ENCODE measurements around the gene C20orf144. TPM values are rescaled to one million over a fixed set of nuclear protein-coding genes. Genes with fewer than 3 reads are reported as not detected.
A peak's percentile ranks its signal among the peaks of the same experiment; 100 is the strongest.

Gene C20orf144
- total and polyA plus RNA-seq, 8 donors: 0.19 to 0.31 TPM; not detected in 6

- WGBS, 5 donors: 7 to 23% (median 11%) methylated on average over 18 to 29 of the region's 29 CpGs
- no peaks in the 10 kb centered on the region for H3K9me3 ChIP-seq
- peaks cover 0 to 28% (median 21%) of the 10 kb centered on the region in 4 donors for H3K36me3 ChIP-seq
- no peak for DNase-seq
- peak overlapping the region; percentile 88 to 94 (median 90) for H3K27ac ChIP-seq
- TF ChIP-seq POLR2AphosphoS5 (IDR thresholded peaks at IDR 0.05) (no peak), CTCF (IDR thresholded peaks at IDR 0.05) (no peak), POLR2A (IDR thresholded peaks at IDR 0.05) (no peak), EP300 (IDR thresholded peaks at IDR 0.05) (no peak)
- H3K27me3 ChIP-seq: no peaks in the 10 kb centered on the region
- H3K4me3 ChIP-seq: peak overlapping the region; percentile 68 to 78 (median 78)
- peaks cover 44 to 80% (median 71%) of the 10 kb centered on the region in 4 donors for H3K4me1 ChIP-seq
- intact Hi-C loops (cut with DNase I; ENCODE audit: low total_unique reads): no loop called here
These were observed 11.5 kb downstream of the C20orf144 start for GRCh38 chr20:33673410-33674293.

GRCh38 chr20:33674294-33675135 lies 12.4 kb downstream of the C20orf144 start, which contains the start of gene NECAB3:
Gene NECAB3 (minus strand): TSS chr20:33674428. CDS start chr20:33674352, 76 bp downstream.
- peaks cover 0 to 20% (median 13%) of the 10 kb centered on the region in 4 donors for H3K36me3 ChIP-seq
- no peaks in the 10 kb centered on the region for H3K9me3 ChIP-seq
- no peaks in the 10 kb centered on the region for H3K27me3 ChIP-seq
- DNase-seq: peak; percentile 90 to 94
- intact Hi-C loops (cut with DNase I; ENCODE audit: low total_unique reads): no loop called here
- 4 to 12% (median 5%) methylated on average over 19 to 73 of the region's 73 CpGs for WGBS, 5 donors
- peak within 1 kb of the TSS; percentile 88 to 94 (median 90) for H3K27ac ChIP-seq
- peaks cover 44 to 75% (median 68%) of the 10 kb centered on the region in 4 donors for H3K4me1 ChIP-seq
- H3K4me3 ChIP-seq: peak within 1 kb of the TSS; percentile 68 to 78 (median 78)
- TF ChIP-seq POLR2AphosphoS5 (IDR thresholded peaks at IDR 0.05) (peak; percentile 22 to 84 (median 72)), POLR2A (IDR thresholded peaks at IDR 0.05) (no peak)

GRCh38 chr20:33675136-33675959 lies 13.2 kb downstream of the C20orf144 start:
- intact Hi-C loops (cut with DNase I; ENCODE audit: low total_unique reads): no loop called here
- TF ChIP-seq POLR2AphosphoS5 (IDR thresholded peaks at IDR 0.05) (peak in 1 of 3 donors; percentile 47), CTCF (IDR thresholded peaks at IDR 0.05) (no peak), POLR2A (IDR thresholded peaks at IDR 0.05) (no peak), EP300 (IDR thresholded peaks at IDR 0.05) (no peak)
- Histone ChIP-seq H3K9me3 (no peaks in the 10 kb centered on the region), H3K4me1 (peaks cover 42 to 67% (median 59%) of the 10 kb centered on the region in 4 donors), H3K4me3 (peak overlapping the region; percentile 68 to 78 (median 78)), H3K36me3 (peaks cover 0 to 15% (median 7%) of the 10 kb centered on the region in 4 donors), H3K27ac (peak overlapping the region; percentile 88 to 94 (median 90)), H3K27me3 (no peaks in the 10 kb centered on the region)
- no peak for DNase-seq
- WGBS, 5 donors: 32 to 44% (median 38%) methylated on average over 16 of the region's 16 CpGs

- peak overlapping the region in 4 of 5 donors; percentile 88 to 94 (median 92) for H3K27ac ChIP-seq
- peaks cover 35 to 59% (median 52%) of the 10 kb centered on the region in 4 donors for H3K4me1 ChIP-seq
- no peak for DNase-seq
- H3K36me3 ChIP-seq: peaks cover 0 to 9% (median 3%) of the 10 kb centered on the region in 4 donors
- WGBS, 5 donors: 81 to 93% (median 89%) methylated on average over 10 to 11 of the region's 11 CpGs
- H3K9me3 ChIP-seq: no peaks in the 10 kb centered on the region
- intact Hi-C loops (cut with DNase I; ENCODE audit: low total_unique reads): no loop called here
- TF ChIP-seq POLR2AphosphoS5 (IDR thresholded peaks at IDR 0.05) (no peak), EP300 (IDR thresholded peaks at IDR 0.05) (no peak), POLR2A (IDR thresholded peaks at IDR 0.05) (no peak), CTCF (IDR thresholded peaks at IDR 0.05) (no peak)
- H3K4me3 ChIP-seq: no peak overlapping the region
- no peaks in the 10 kb centered on the region for H3K27me3 ChIP-seq
These were observed 14.0 kb downstream of the C20orf144 start for GRCh38 chr20:33676121-33676520.
